H1 (cell line): Measurements from ENCODE around the gene ASCL2. TPM values are rescaled to one million over a fixed set of nuclear protein-coding genes. Genes with fewer than 3 reads are reported as not detected.
A peak's percentile ranks its signal among the peaks of the same experiment; 100 is the strongest.

Experiments
- CTCF ChIA-PET: fragments of 300-600 bp; sonication (Branson Sonifier 250); formaldehyde crosslinking; loops from one replicate; lab custom pipeline; 2021; ENCODE audit not compliant: partially characterized antibody; lab: Charles Lee
- POLR2A ChIA-PET: fragments of 300-600 bp; sonication (Branson Sonifier 250); formaldehyde crosslinking; loops from one replicate; lab custom pipeline; 2021; ENCODE audit warnings: inconsistent platforms; ENCODE audit not compliant: partially characterized antibody; lab: Charles Lee
- DNase-seq, 2 experiments: peaks; one replicate each; pipeline versions ENCODE4 v3.0.0 to v3.0.0-alpha.2; 2010 to 2022; ENCODE audit warnings: low spot score in 2 of 2, low read depth in 1 of 2, mixed read lengths in 1 of 2
- FAIRE-seq: peaks from 2 replicates; lab custom pipeline; 2011; peaks lifted over from hg19 to GRCh38; lab: Jason Lieb, UNC
- H2AFZ ChIP-seq: 2 replicates; pipeline ENCODE4 v1.8.1; 2012; ENCODE audit warnings: low read length, inconsistent platforms
- H2AK5ac ChIP-seq: 2 replicates; pipeline ENCODE4 v1.6.1; 2013; ENCODE audit warnings: low read depth, low read length
- H2BK120ac ChIP-seq: replicated peaks from 2 replicates; pipeline ENCODE3; 2013; ENCODE audit warnings: low read depth, low read length, inconsistent platforms
- H2BK12ac ChIP-seq: 2 replicates; pipeline ENCODE4 v1.6.1; 2013; ENCODE audit warnings: low read depth, low read length
- H2BK15ac ChIP-seq: 2 replicates; pipeline ENCODE4 v1.6.1; 2013; ENCODE audit warnings: low read length
- H2BK20ac ChIP-seq: 2 replicates; pipeline ENCODE4 v1.6.1; 2013; ENCODE audit warnings: low read length
- H2BK5ac ChIP-seq: 2 replicates; pipeline ENCODE4 v1.6.1; 2013; ENCODE audit warnings: low read depth, low read length
- H3K14ac ChIP-seq: 2 replicates; pipeline ENCODE4 v1.6.1; 2013; ENCODE audit warnings: inconsistent platforms; ENCODE audit not compliant: insufficient read length
- H3K18ac ChIP-seq: 2 replicates; pipeline ENCODE4 v1.6.1; 2013; ENCODE audit warnings: low read length; ENCODE audit errors: extremely low read depth
- H3K23ac ChIP-seq: 2 replicates; pipeline ENCODE4 v1.6.1; 2013; ENCODE audit warnings: inconsistent platforms; ENCODE audit not compliant: insufficient read length
- H3K23me2 ChIP-seq: 2 replicates; pipeline ENCODE4 v1.6.1; 2013; ENCODE audit warnings: low read depth, low read length
- H3K27ac ChIP-seq: 2 replicates; pipeline ENCODE4 v1.6.1; 2011; ENCODE audit warnings: low read depth, low read length, inconsistent platforms
- H3K27me3 ChIP-seq, 4 experiments: replicated peaks in 1 of 4; 1 replicate in 1 of 4; 2 replicates in 3 of 4; pipeline versions ENCODE4 v1.6.1 to v1.8.1; 2011 to 2013; ENCODE audit warnings: low read length in 3 of 4, mild to moderate bottlenecking in 3 of 4, inconsistent platforms in 2 of 4, mixed read lengths in 2 of 4, moderate library complexity in 1 of 4; ENCODE audit not compliant: control insufficient read depth in 3 of 4, insufficient read depth in 3 of 4; ENCODE audit errors: extremely low read depth in 1 of 4
- H3K36me3 ChIP-seq, 4 experiments: 2 replicates each; pipeline versions ENCODE4 v1.6.1 to v1.8.1; 2011 to 2013; ENCODE audit warnings: mild to moderate bottlenecking in 4 of 4, low read length in 3 of 4, moderate library complexity in 2 of 4, control low read depth in 1 of 4, inconsistent platforms in 1 of 4; ENCODE audit not compliant: insufficient read depth in 4 of 4, control insufficient read depth in 2 of 4
- H3K4ac ChIP-seq: replicated peaks from 2 replicates; pipeline ENCODE3; 2013; ENCODE audit warnings: low read length, low read depth, mixed read lengths, inconsistent platforms; ENCODE audit not compliant: insufficient read length
- H3K4me1 ChIP-seq, 4 experiments: replicated peaks in 1 of 4; 1 replicate in 1 of 4; 2 replicates in 3 of 4; pipeline versions ENCODE4 v1.6.1 to v1.8.1; 2011 to 2013; ENCODE audit warnings: low read length in 3 of 4, inconsistent platforms in 2 of 4, mixed read lengths in 1 of 4; ENCODE audit not compliant: insufficient read depth in 4 of 4, control insufficient read depth in 3 of 4
- H3K4me2 ChIP-seq, 2 experiments: 2 replicates each; pipeline versions ENCODE4 v1.6.1 to v1.8.1; 2011 to 2013; ENCODE audit warnings: low read depth in 2 of 2, low read length in 2 of 2, control low read depth in 1 of 2, inconsistent platforms in 1 of 2, mild to moderate bottlenecking in 1 of 2; ENCODE audit not compliant: insufficient read depth in 1 of 2
- H3K4me3 ChIP-seq, 4 experiments: fragments of 200-600, 300-600 bp in 1 of 4; sonication (generic), shearing (Covaris generic), sonication (Bioruptor Twin) in 1 of 4; 2 replicates each; pipeline versions ENCODE4 v1.5.1 to v1.8.1; 2011 to 2016; ENCODE audit warnings: low read length in 4 of 4, low read depth in 3 of 4, control low read depth in 2 of 4, inconsistent platforms in 2 of 4, mild to moderate bottlenecking in 2 of 4, mixed read lengths in 1 of 4, moderate library complexity in 1 of 4; ENCODE audit not compliant: insufficient read depth in 2 of 4; ENCODE audit errors: extremely low read depth in 1 of 4
- H3K56ac ChIP-seq: replicated peaks from 2 replicates; pipeline ENCODE3; 2013; ENCODE audit warnings: low read depth, mild to moderate bottlenecking, mixed read lengths, low read length, inconsistent platforms; ENCODE audit not compliant: insufficient read length
- H3K79me1 ChIP-seq: 2 replicates; pipeline ENCODE4 v1.6.1; 2013; ENCODE audit warnings: low read depth, low read length, control low read depth
- H3K79me2 ChIP-seq, 2 experiments: 2 replicates each; pipeline versions ENCODE4 v1.6.1 to v1.8.1; 2012 to 2013; ENCODE audit warnings: low read length in 2 of 2, mild to moderate bottlenecking in 2 of 2, inconsistent platforms in 1 of 2; ENCODE audit not compliant: insufficient read depth in 2 of 2, control insufficient read depth in 1 of 2
- H3K9ac ChIP-seq, 4 experiments: replicated peaks in 1 of 4; 1 replicate in 1 of 4; 2 replicates in 3 of 4; pipeline versions ENCODE4 v1.6.1 to v1.8.1; 2011 to 2013; ENCODE audit warnings: low read depth in 3 of 4, low read length in 3 of 4, control low read depth in 2 of 4, mild to moderate bottlenecking in 2 of 4, moderate library complexity in 2 of 4, inconsistent platforms in 1 of 4; ENCODE audit errors: extremely low read depth in 1 of 4
- H3K9me3 ChIP-seq, 2 experiments: 2 replicates each; pipeline versions ENCODE4 v1.6.1 to v1.8.1; 2012 to 2013; ENCODE audit warnings: mild to moderate bottlenecking in 2 of 2, moderate library complexity in 2 of 2, control low read depth in 1 of 2, inconsistent platforms in 1 of 2, low read depth in 1 of 2, low read length in 1 of 2, mixed read lengths in 1 of 2; ENCODE audit not compliant: insufficient read depth in 2 of 2
- H4K20me1 ChIP-seq, 2 experiments: replicated peaks in 1 of 2; 2 replicates each; pipeline versions ENCODE3 to v1.8.1; 2011 to 2013; ENCODE audit warnings: inconsistent platforms in 2 of 2, low read length in 2 of 2, mild to moderate bottlenecking in 1 of 2; ENCODE audit not compliant: insufficient read depth in 2 of 2, control insufficient read depth in 1 of 2
- H4K5ac ChIP-seq: 2 replicates; pipeline ENCODE4 v1.6.1; 2013; ENCODE audit warnings: low read length, low read depth, mixed read lengths, inconsistent platforms; ENCODE audit not compliant: insufficient read length
- H4K8ac ChIP-seq: 2 replicates; pipeline ENCODE4 v1.8.0; 2013; ENCODE audit warnings: mild to moderate bottlenecking, moderate library complexity, low read length, inconsistent platforms; ENCODE audit not compliant: insufficient read depth; ENCODE audit errors: extremely low read depth
- H4K91ac ChIP-seq: replicated peaks from 2 replicates; pipeline ENCODE3; 2013; ENCODE audit warnings: low read length, mixed read lengths, inconsistent platforms; ENCODE audit not compliant: insufficient read length
- ASH2L ChIP-seq: fragments of 200-600, 300-600 bp; sonication (generic); IDR thresholded peaks from one replicate; pipeline ENCODE4 v1.7.1; 2017; ENCODE audit warnings: low read length
- CEBPB ChIP-seq: IDR thresholded peaks from 2 replicates; pipeline ENCODE4 v1.6.1; 2012; ENCODE audit warnings: low read depth, low read length
- HDAC6 ChIP-seq: IDR thresholded peaks from one replicate; pipeline ENCODE4 v1.7.1; 2012; ENCODE audit warnings: low read depth, mild to moderate bottlenecking, inconsistent platforms, low read length, moderate library complexity
- KDM4A ChIP-seq: IDR thresholded peaks from one replicate; pipeline ENCODE4 v1.7.1; 2012; ENCODE audit warnings: low read depth, mild to moderate bottlenecking, moderate library complexity, low read length, inconsistent platforms; ENCODE audit not compliant: severe bottlenecking
- MAFK ChIP-seq: IDR thresholded peaks from 2 replicates; pipeline ENCODE4 v1.6.1; 2012; ENCODE audit warnings: low read depth, mild to moderate bottlenecking, improper control_type of control experiment, low read length
- PHF8 ChIP-seq: fragments of 200-600 bp; sonication (generic); conservative IDR thresholded peaks from 2 replicates; pipeline ENCODE4 v1.7.1; 2012; ENCODE audit warnings: low read depth, mild to moderate bottlenecking, inconsistent platforms, low read length, moderate library complexity
- RFX5 ChIP-seq: IDR thresholded peaks from 2 replicates; pipeline ENCODE4 v1.6.1; 2011; ENCODE audit warnings: low read depth, low read length, improper control_type of control experiment, borderline replicate concordance
- SUZ12 ChIP-seq: fragments of 200-600 bp; sonication (generic); IDR thresholded peaks from 2 replicates; pipeline ENCODE4 v1.6.1; 2012; ENCODE audit warnings: mild to moderate bottlenecking, inconsistent platforms, low read length, moderate library complexity, mixed read lengths
- WGBS, 2 experiments: shearing (Covaris generic) in 1 of 2; methylation state at CpG; one replicate each; pipeline versions ENCODE4 v1.1.6 to v1.1.7; 2013 to 2015; ENCODE audit warnings: low lambda C conversion rate in 2 of 2, mixed read lengths in 2 of 2, inconsistent platforms in 1 of 2, low coverage in 1 of 2, missing lambda C conversion rate in 1 of 2; ENCODE audit not compliant: insufficient replicate concordance in 2 of 2, insufficient coverage in 1 of 2, insufficient read length in 1 of 2; ENCODE audit errors: extremely low coverage in 1 of 2, missing lambda C conversion rate in 1 of 2; 5-methylcytosine and 5-hydroxymethylcytosine counted together
- polyA plus RNA-seq, 7 experiments: library from polyadenylated mRNA; depleted of rRNA in 3 of 7; stranded (reverse) in 5 of 7; unstranded in 2 of 7; fragments of >200 nt in 5 of 7; fragments of 200-250 nt in 2 of 7; gene quantifications; 1 replicate in 5 of 7; 2 replicates in 1 of 7; 4 replicates in 1 of 7; pipeline versions ENCODE4 v1.2.1 to v1.2.3, GENCODE V29; 2011 to 2013; ENCODE audit warnings: missing spikeins in 2 of 7, mixed read lengths in 2 of 7
- total RNA-seq: library from RNA; stranded (reverse); fragmentation: NEBNext Ultra II Directional; extraction: Animal tissue kit (Norgen Biotek cat#: 25700); gene quantifications from 2 replicates; pipeline ENCODE4 v1.2.1, GENCODE V29; 2021
- TF ChIP-seq, protein P1 (sequence below): IDR thresholded peaks from 2 replicates; pipeline ENCODE4 v1.6.1; 2012; ENCODE audit warnings: inconsistent platforms
- TF ChIP-seq, protein P2 (sequence below): IDR thresholded peaks from 2 replicates; pipeline ENCODE4 v1.6.1; 2012; ENCODE audit warnings: inconsistent platforms

Gene ASCL2
- total and polyA plus RNA-seq, 2 of the 8 experiments (the other 6 are each of a cell fraction or from before 2014, with no cell fraction given): 0.51 to 0.56 TPM

DNA sequence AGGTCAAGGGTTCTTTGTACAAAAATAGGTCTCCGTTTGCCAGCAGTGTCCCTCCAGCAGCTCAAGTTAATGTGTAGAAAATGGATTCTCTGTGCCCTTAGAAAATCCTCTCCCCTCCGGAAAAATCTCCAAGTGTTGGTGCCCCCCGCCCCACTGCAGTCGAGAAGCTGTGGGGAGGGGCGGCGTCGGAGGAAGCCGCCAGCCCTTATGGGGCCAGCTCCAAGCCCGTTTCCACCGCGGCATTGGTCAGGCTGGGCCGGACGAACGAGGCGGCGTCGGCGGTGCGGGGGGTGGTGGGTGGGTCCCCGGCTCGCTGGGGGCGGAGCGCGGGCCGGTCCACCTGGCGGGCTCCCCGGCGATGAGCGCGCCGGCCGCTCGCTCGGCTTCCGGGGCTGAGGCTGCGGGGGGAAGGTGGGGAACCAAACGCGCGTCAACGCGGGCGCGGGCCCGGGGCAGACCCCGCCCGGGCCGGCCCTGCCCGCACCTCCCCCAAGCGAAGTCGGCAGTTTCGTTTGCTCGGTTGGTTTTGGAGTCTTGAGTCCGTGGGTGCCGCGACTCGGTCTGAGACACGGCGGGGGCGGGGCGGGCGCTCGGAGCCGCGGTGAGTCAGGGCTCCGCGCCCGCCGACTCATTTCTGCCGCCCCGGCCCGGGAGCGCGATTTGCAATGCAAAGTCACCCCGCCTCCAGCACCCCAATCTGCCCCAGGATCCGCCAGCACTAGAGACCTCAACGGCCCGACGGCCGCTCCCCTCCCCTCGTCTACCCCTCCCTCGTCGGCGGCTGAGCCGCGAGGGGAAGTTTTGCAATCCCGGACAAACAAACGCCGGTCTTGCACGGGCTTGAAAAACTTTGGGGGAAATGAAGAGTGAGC is 1.4 kb downstream of the ASCL2 start:
- Histone ChIP-seq H3K4me2 (peak overlapping the region; percentile 51 to 62), H3K23me2 (peaks cover 8% of the 10 kb centered on the region; the same call in 1 of the 2 replicates), H2AFZ (no peak overlapping the region), H3K27ac (no peak overlapping the region), H3K27me3 (peaks cover 21 to 90% (median 67%) of the 10 kb centered on the region in 4 experiments), H3K79me2 (no peaks in the 10 kb centered on the region), H3K18ac (peak overlapping the region; percentile 85), H2BK120ac (no peak overlapping the region), H3K14ac (no peak overlapping the region), H2AK5ac (no peak overlapping the region), H3K9ac (no peak overlapping the region), H4K91ac (peak overlapping the region; percentile 15), H3K4me3 (peak overlapping the region; percentile 18 to 67 (median 38); a peak in 7 of 8 replicates), H4K5ac (no peak overlapping the region), H4K20me1 (no peaks in the 10 kb centered on the region), H3K9me3 (peaks cover 0 to 12% of the 10 kb centered on the region in 2 experiments; a peak in 1 of 4 replicates), H2BK12ac (no peak overlapping the region), H2BK15ac (no peak overlapping the region), H3K79me1 (no peaks in the 10 kb centered on the region), H3K4me1 (peaks cover 0 to 14% (median 3%) of the 10 kb centered on the region in 4 experiments; a peak in 3 of 7 replicates), H3K23ac (no peak overlapping the region), H3K56ac (no peak overlapping the region), H4K8ac (peak overlapping the region; percentile 75; the same call in 1 of the 2 replicates), H3K36me3 (peaks cover 0 to 6% (median 0%) of the 10 kb centered on the region in 4 experiments; a peak in 1 of 8 replicates), H2BK20ac (no peak overlapping the region), H2BK5ac (no peak overlapping the region), H3K4ac (no peak overlapping the region)
- ChIA-PET CTCF (interaction anchor here (0.6 to 2.2 kb wide), 9 partner anchors 18 to 153 kb away, joined by 3 to 6 read pairs (median 3); partner anchors contain the start of genes C11orf21 and TSPAN32), POLR2A (no interaction called here)
- DNase-seq (peak in 1 of 2 experiments; percentile 71), FAIRE-seq (no peak)
- WGBS, 2 experiments: 6% methylated on average over 11 of the region's 89 CpGs; no CpG with 5 or more reads in 1 of the 2 experiments
- TF ChIP-seq, protein P1, sequence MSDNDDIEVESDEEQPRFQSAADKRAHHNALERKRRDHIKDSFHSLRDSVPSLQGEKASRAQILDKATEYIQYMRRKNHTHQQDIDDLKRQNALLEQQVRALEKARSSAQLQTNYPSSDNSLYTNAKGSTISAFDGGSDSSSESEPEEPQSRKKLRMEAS: peak; percentile 8; the same call in 1 of the 2 replicates
- TF ChIP-seq PHF8 (peak; percentile 60), MAFK (no peak), HDAC6 (no peak), KDM4A (peak; percentile 80), RFX5 (no peak), SUZ12 (peak; percentile 45), CEBPB (0 out of 2 replicates have a peak, but pooled peaks have one; percentile 60), ASH2L (peak; percentile 50)
- TF ChIP-seq, protein P2, sequence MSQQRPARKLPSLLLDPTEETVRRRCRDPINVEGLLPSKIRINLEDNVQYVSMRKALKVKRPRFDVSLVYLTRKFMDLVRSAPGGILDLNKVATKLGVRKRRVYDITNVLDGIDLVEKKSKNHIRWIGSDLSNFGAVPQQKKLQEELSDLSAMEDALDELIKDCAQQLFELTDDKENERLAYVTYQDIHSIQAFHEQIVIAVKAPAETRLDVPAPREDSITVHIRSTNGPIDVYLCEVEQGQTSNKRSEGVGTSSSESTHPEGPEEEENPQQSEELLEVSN: peak; percentile 86
